ENCODE data around the gene SLCO1C1.
"Not testable (repeated sequence)": the region's sequence is repeated elsewhere in the genome, so short reads cannot be mapped to it uniquely, and the experiment has no call there.

SLCO1C1 gene

GRCh38 chr12:20783796-20784357 lies 88.7 kb downstream of the SLCO1C1 start:
- H3K27me3 ChIP-seq (ENCODE audit: control insufficient read depth in 1 of 2, insufficient read depth in 2 of 2, low read length in 2 of 2); H3K36me3 ChIP-seq (ENCODE audit: control insufficient read depth in 2 of 2, insufficient read depth in 2 of 2, low read length in 2 of 2); H3K27ac ChIP-seq (ENCODE audit: low read length); H3K4me3 ChIP-seq (ENCODE audit: low read length in 2 of 2); H3K4me1 ChIP-seq (ENCODE audit: control insufficient read depth, insufficient read depth, low read length); H3K9me3 ChIP-seq (ENCODE audit: control insufficient read depth in 2 of 2, low read length in 2 of 2); H3K9ac ChIP-seq (ENCODE audit: low read length in 2 of 2): not testable (repeated sequence)

- no peaks in the 10 kb centered on the region for H3K36me3 ChIP-seq (ENCODE audit: control insufficient read depth in 2 of 2, insufficient read depth in 2 of 2, low read length in 2 of 2)
- H3K27ac ChIP-seq (ENCODE audit: low read length), result no peak overlapping the region
- H3K27me3 ChIP-seq (ENCODE audit: control insufficient read depth in 1 of 2, insufficient read depth in 2 of 2, low read length in 2 of 2), result no peaks in the 10 kb centered on the region
- no peak overlapping the region for H3K4me3 ChIP-seq (ENCODE audit: low read length in 2 of 2)
- H3K9ac ChIP-seq (ENCODE audit: low read length in 2 of 2), result no peak overlapping the region
- no peaks in the 10 kb centered on the region for H3K4me1 ChIP-seq (ENCODE audit: control insufficient read depth, insufficient read depth, low read length)
- H3K9me3 ChIP-seq (ENCODE audit: control insufficient read depth in 2 of 2, low read length in 2 of 2), result no peaks in the 10 kb centered on the region
Measured at GRCh38 chr12:20792971-20793370, 97.8 kb downstream of the SLCO1C1 start.

DNA sequence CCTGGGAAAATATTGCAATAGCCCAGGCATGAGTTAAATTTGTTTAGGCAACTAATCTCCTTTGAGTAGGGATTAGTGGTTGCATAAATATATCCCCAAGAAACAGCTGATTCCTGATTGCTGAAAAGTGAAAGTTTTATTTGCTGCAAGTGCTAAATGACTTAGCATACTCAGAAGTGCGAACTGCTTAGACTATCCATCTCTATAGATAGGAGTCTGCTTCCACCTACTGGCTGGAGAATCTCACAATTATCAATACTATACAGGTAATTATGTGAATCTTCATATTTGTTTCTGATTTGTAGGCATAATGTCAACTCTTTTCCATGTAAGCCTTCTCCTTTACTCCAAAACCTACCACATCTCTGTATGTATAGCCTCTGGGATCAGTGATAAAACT lies 103.4 kb downstream of the SLCO1C1 start:
- Histone ChIP-seq H3K4me3 (ENCODE audit: low read length in 2 of 2) (no peak overlapping the region), H3K4me1 (ENCODE audit: control insufficient read depth, insufficient read depth, low read length) (no peaks in the 10 kb centered on the region), H3K36me3 (ENCODE audit: control insufficient read depth in 2 of 2, insufficient read depth in 2 of 2, low read length in 2 of 2) (no peaks in the 10 kb centered on the region), H3K27ac (ENCODE audit: low read length) (no peak overlapping the region), H3K27me3 (ENCODE audit: control insufficient read depth in 1 of 2, insufficient read depth in 2 of 2, low read length in 2 of 2) (no peaks in the 10 kb centered on the region), H3K9me3 (ENCODE audit: control insufficient read depth in 2 of 2, low read length in 2 of 2) (no peaks in the 10 kb centered on the region), H3K9ac (ENCODE audit: low read length in 2 of 2) (no peak overlapping the region)

GRCh38 chr12:20800160-20800559 lies 105.0 kb downstream of the SLCO1C1 start:
- no peak overlapping the region for H3K27ac ChIP-seq (ENCODE audit: low read length)

GRCh38 chr12:20801035-20801434 lies 105.9 kb downstream of the SLCO1C1 start:
- Histone ChIP-seq H3K9me3 (ENCODE audit: control insufficient read depth in 2 of 2, low read length in 2 of 2) (no peaks in the 10 kb centered on the region), H3K4me1 (ENCODE audit: control insufficient read depth, insufficient read depth, low read length) (no peaks in the 10 kb centered on the region), H3K4me3 (ENCODE audit: low read length in 2 of 2) (no peak overlapping the region), H3K27ac (ENCODE audit: low read length) (no peak overlapping the region), H3K9ac (ENCODE audit: low read length in 2 of 2) (no peak overlapping the region), H3K36me3 (ENCODE audit: control insufficient read depth in 2 of 2, insufficient read depth in 2 of 2, low read length in 2 of 2) (no peaks in the 10 kb centered on the region), H3K27me3 (ENCODE audit: control insufficient read depth in 1 of 2, insufficient read depth in 2 of 2, low read length in 2 of 2) (no peaks in the 10 kb centered on the region)

More at GRCh38 chr12:20800160-20800559, 105.0 kb downstream of the SLCO1C1 start:
- Histone ChIP-seq H3K9me3 (ENCODE audit: control insufficient read depth in 2 of 2, low read length in 2 of 2) (no peaks in the 10 kb centered on the region), H3K4me3 (ENCODE audit: low read length in 2 of 2) (no peak overlapping the region), H3K27me3 (ENCODE audit: control insufficient read depth in 1 of 2, insufficient read depth in 2 of 2, low read length in 2 of 2) (no peaks in the 10 kb centered on the region), H3K4me1 (ENCODE audit: control insufficient read depth, insufficient read depth, low read length) (no peaks in the 10 kb centered on the region), H3K36me3 (ENCODE audit: control insufficient read depth in 2 of 2, insufficient read depth in 2 of 2, low read length in 2 of 2) (no peaks in the 10 kb centered on the region), H3K9ac (ENCODE audit: low read length in 2 of 2) (no peak overlapping the region)

All from stomach smooth muscle (tissue), 2 donors.